Lower leg skin (tissue), 3 donors: ENCODE measurements around the gene MYOF.

ENCODE experiments used
- POLR2A ChIP-seq, 2 donors: fragments of 450-650 bp; IDR thresholded peaks; one replicate each; pipeline ENCODE4 v1.6.1; 2016 to 2017; ENCODE audit warnings: antibody characterized with exemption in 2 of 2, mild to moderate bottlenecking in 1 of 2, moderate library complexity in 1 of 2
- TF ChIP-seq, protein P1 (sequence below), 3 donors: fragments of 450-650 bp; IDR thresholded peaks; one replicate each; pipeline ENCODE4 v1.5.1; 2016; ENCODE audit warnings: antibody characterized with exemption in 3 of 3, mild to moderate bottlenecking in 3 of 3, moderate library complexity in 2 of 3

GRCh38 chr10:93417921-93418320, 64.2 kb downstream of the MYOF start:
- TF ChIP-seq, protein P1, sequence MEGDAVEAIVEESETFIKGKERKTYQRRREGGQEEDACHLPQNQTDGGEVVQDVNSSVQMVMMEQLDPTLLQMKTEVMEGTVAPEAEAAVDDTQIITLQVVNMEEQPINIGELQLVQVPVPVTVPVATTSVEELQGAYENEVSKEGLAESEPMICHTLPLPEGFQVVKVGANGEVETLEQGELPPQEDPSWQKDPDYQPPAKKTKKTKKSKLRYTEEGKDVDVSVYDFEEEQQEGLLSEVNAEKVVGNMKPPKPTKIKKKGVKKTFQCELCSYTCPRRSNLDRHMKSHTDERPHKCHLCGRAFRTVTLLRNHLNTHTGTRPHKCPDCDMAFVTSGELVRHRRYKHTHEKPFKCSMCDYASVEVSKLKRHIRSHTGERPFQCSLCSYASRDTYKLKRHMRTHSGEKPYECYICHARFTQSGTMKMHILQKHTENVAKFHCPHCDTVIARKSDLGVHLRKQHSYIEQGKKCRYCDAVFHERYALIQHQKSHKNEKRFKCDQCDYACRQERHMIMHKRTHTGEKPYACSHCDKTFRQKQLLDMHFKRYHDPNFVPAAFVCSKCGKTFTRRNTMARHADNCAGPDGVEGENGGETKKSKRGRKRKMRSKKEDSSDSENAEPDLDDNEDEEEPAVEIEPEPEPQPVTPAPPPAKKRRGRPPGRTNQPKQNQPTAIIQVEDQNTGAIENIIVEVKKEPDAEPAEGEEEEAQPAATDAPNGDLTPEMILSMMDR (IDR thresholded peaks at IDR 0.05) = no peak
- TF ChIP-seq POLR2A (IDR thresholded peaks at IDR 0.05) = no peak
